Ishikawa (cell line): Measurements from ENCODE around the gene MOV10.

Experiments used
- CEBPB ChIP-seq: IDR thresholded peaks from 2 replicates; pipeline ENCODE4 v1.6.1; 2012
- CREB1 ChIP-seq: IDR thresholded peaks from 2 replicates; pipeline ENCODE4 v1.6.1; 2012; ENCODE audit warnings: low read depth
- FOXM1 ChIP-seq: IDR thresholded peaks from 2 replicates; pipeline ENCODE4 v1.6.1; 2012; ENCODE audit warnings: low read depth, borderline replicate concordance
- TCF12 ChIP-seq: IDR thresholded peaks from 2 replicates; pipeline ENCODE4 v1.6.1; 2012; ENCODE audit warnings: low read depth
- TEAD4 ChIP-seq: IDR thresholded peaks from 2 replicates; pipeline ENCODE4 v1.6.1; 2012

GRCh38 chr1:112704934-112705627 is 30.6 kb downstream of the MOV10 start:
- TF ChIP-seq FOXM1 (no peak), CREB1 (no peak), CEBPB (no peak), TEAD4 (no peak), TCF12 (peak; percentile 35)
